Neuronal stem cell (in vitro differentiated cells): ENCODE results near the gene MAPK8.

Experiments
- DNase-seq: peaks from one replicate; pipeline ENCODE4 v3.0.0-alpha.2; 2013; ENCODE audit warnings: low spot score
- H2AFZ ChIP-seq: one replicate; pipeline ENCODE4 v1.6.1; 2013; ENCODE audit warnings: mild to moderate bottlenecking, low read length, inconsistent platforms
- H2AK5ac ChIP-seq: 2 replicates; pipeline ENCODE4 v1.6.1; 2013; ENCODE audit warnings: low read depth, mild to moderate bottlenecking, inconsistent platforms, low read length, moderate library complexity, mixed read lengths
- H2BK120ac ChIP-seq: 2 replicates; pipeline ENCODE4 v1.6.1; 2013; ENCODE audit warnings: low read depth, mild to moderate bottlenecking, inconsistent platforms, low read length, moderate library complexity, mixed read lengths
- H2BK12ac ChIP-seq: one replicate; pipeline ENCODE4 v1.6.1; 2013; ENCODE audit warnings: low read length, inconsistent platforms
- H2BK15ac ChIP-seq: 2 replicates; pipeline ENCODE4 v1.6.1; 2013; ENCODE audit warnings: mild to moderate bottlenecking, low read length, inconsistent platforms, mixed read lengths
- H2BK5ac ChIP-seq: one replicate; pipeline ENCODE4 v1.6.1; 2013; ENCODE audit warnings: inconsistent platforms, mild to moderate bottlenecking, low read length, moderate library complexity
- H3K14ac ChIP-seq: one replicate; pipeline ENCODE4 v1.6.1; 2013; ENCODE audit warnings: low read length, inconsistent platforms
- H3K18ac ChIP-seq: 2 replicates; pipeline ENCODE4 v1.6.1; 2013; ENCODE audit warnings: low read length, inconsistent platforms
- H3K23ac ChIP-seq: 2 replicates; pipeline ENCODE4 v1.6.1; 2013; ENCODE audit warnings: low read depth, mild to moderate bottlenecking, mixed read lengths, low read length, inconsistent platforms; ENCODE audit not compliant: poor library complexity
- H3K27ac ChIP-seq: replicated peaks from 3 replicates; pipeline ENCODE4 v1.5.1; 2013; ENCODE audit warnings: low read length, inconsistent platforms
- H3K27me3 ChIP-seq, 3 experiments: 2 replicates each; pipeline ENCODE4 v1.6.1; 2013; ENCODE audit warnings: low read length in 3 of 3, mild to moderate bottlenecking in 2 of 3, inconsistent platforms in 1 of 3, low read depth in 1 of 3, mixed read lengths in 1 of 3, moderate library complexity in 1 of 3; ENCODE audit not compliant: control insufficient read depth in 3 of 3, insufficient read depth in 3 of 3
- H3K36me3 ChIP-seq, 2 donors: replicated peaks in 1 of 2; 2 replicates each; pipeline ENCODE4 v1.6.1; 2013; ENCODE audit warnings: low read length in 2 of 2; ENCODE audit not compliant: control insufficient read depth in 2 of 2, insufficient read depth in 2 of 2
- H3K4ac ChIP-seq: 2 replicates; pipeline ENCODE4 v1.6.1; 2013; ENCODE audit warnings: inconsistent platforms, mild to moderate bottlenecking, low read length, moderate library complexity
- H3K4me1 ChIP-seq, 2 donors: 1 replicate in 1 of 2; 2 replicates in 1 of 2; pipeline ENCODE4 v1.6.1; 2013; ENCODE audit warnings: low read length in 2 of 2, low read depth in 1 of 2; ENCODE audit not compliant: control insufficient read depth in 2 of 2, insufficient read depth in 1 of 2
- H3K4me2 ChIP-seq: one replicate; pipeline ENCODE4 v1.6.1; 2013; ENCODE audit warnings: mild to moderate bottlenecking, low read length, inconsistent platforms; ENCODE audit not compliant: insufficient read depth, poor library complexity, severe bottlenecking
- H3K4me3 ChIP-seq, 2 donors: 2 replicates each; pipeline ENCODE4 v1.5.1; 2013; ENCODE audit warnings: low read length in 2 of 2, mild to moderate bottlenecking in 2 of 2, inconsistent platforms in 1 of 2, moderate library complexity in 1 of 2
- H3K79me1 ChIP-seq: one replicate; pipeline ENCODE4 v1.6.1; 2013; ENCODE audit warnings: low read depth, mild to moderate bottlenecking, inconsistent platforms, low read length, moderate library complexity
- H3K9ac ChIP-seq: one replicate; pipeline ENCODE4 v1.6.1; 2013; ENCODE audit warnings: mild to moderate bottlenecking, low read depth, low read length, inconsistent platforms; ENCODE audit not compliant: poor library complexity
- H3K9me3 ChIP-seq, 2 donors: replicated peaks in 1 of 2; 2 replicates each; pipeline versions ENCODE3 to v1.6.1; 2013; ENCODE audit warnings: low read length in 2 of 2, mild to moderate bottlenecking in 2 of 2, inconsistent platforms in 1 of 2, low read depth in 1 of 2, mixed read lengths in 1 of 2, moderate library complexity in 1 of 2; ENCODE audit not compliant: control insufficient read depth in 2 of 2, insufficient read depth in 1 of 2
- H4K8ac ChIP-seq: one replicate; pipeline ENCODE4 v1.6.1; 2013; ENCODE audit warnings: low read depth, mild to moderate bottlenecking, inconsistent platforms, low read length, moderate library complexity
- H4K91ac ChIP-seq: one replicate; pipeline ENCODE4 v1.6.1; 2013; ENCODE audit warnings: low read length, low read depth, mild to moderate bottlenecking, inconsistent platforms; ENCODE audit not compliant: poor library complexity
- WGBS, 2 donors: extraction: QIAGEN DNeasy Blood & Tissue Kit; methylation state at CpG; one replicate each; pipeline ENCODE4 v1.1.7; 2013; ENCODE audit warnings: missing lambda C conversion rate in 2 of 2, mixed read lengths in 1 of 2; ENCODE audit not compliant: insufficient read length in 2 of 2, insufficient replicate concordance in 1 of 2; ENCODE audit errors: extremely low coverage in 2 of 2; 5-methylcytosine and 5-hydroxymethylcytosine counted together

Gene MAPK8

GRCh38 chr10:48314107-48314506 lies 7.6 kb downstream of the MAPK8 start:
- no peak overlapping the region for H2BK5ac ChIP-seq
- no peaks in the 10 kb centered on the region for H3K79me1 ChIP-seq
- H3K4ac ChIP-seq, result no peak overlapping the region
- no peak overlapping the region for H4K91ac ChIP-seq
- no peak overlapping the region for H3K27ac ChIP-seq
- no peak overlapping the region for H2AK5ac ChIP-seq
- no peak overlapping the region for H3K4me2 ChIP-seq
- H3K9me3 ChIP-seq, result no peaks in the 10 kb centered on the region
- no peak overlapping the region for H2AFZ ChIP-seq
- peaks cover 0 to 6% of the 10 kb centered on the region in 2 donors for H3K36me3 ChIP-seq
- peaks cover 4% of the 10 kb centered on the region in 2 donors for H3K4me1 ChIP-seq
- H3K23ac ChIP-seq, result no peak overlapping the region
- H2BK15ac ChIP-seq, result no peak overlapping the region
- H2BK120ac ChIP-seq, result no peak overlapping the region
- H2BK12ac ChIP-seq, result no peak overlapping the region
- H3K9ac ChIP-seq, result no peak overlapping the region
- H3K18ac ChIP-seq, result no peak overlapping the region
- H3K4me3 ChIP-seq, result no peak overlapping the region
- no peak overlapping the region for H3K14ac ChIP-seq
- no peaks in the 10 kb centered on the region for H3K27me3 ChIP-seq
- no peak overlapping the region for H4K8ac ChIP-seq
- WGBS, 2 donors, result no CpG with 5 or more reads among the region's 2 CpGs
- DNase-seq, result no peak

- no peak overlapping the region for H4K8ac ChIP-seq
- H3K4me2 ChIP-seq, result no peak overlapping the region
- no peak overlapping the region for H4K91ac ChIP-seq
- no peak overlapping the region for H3K14ac ChIP-seq
- no peak overlapping the region for H3K9ac ChIP-seq
- H3K27me3 ChIP-seq, result no peaks in the 10 kb centered on the region
- no peak overlapping the region for H2BK12ac ChIP-seq
- H3K23ac ChIP-seq, result no peak overlapping the region
- no peak overlapping the region for H2BK5ac ChIP-seq
- H2BK15ac ChIP-seq, result no peak overlapping the region
- H3K36me3 ChIP-seq, result peaks cover 0 to 6% of the 10 kb centered on the region in 2 donors
- no peak overlapping the region for H3K27ac ChIP-seq
- no CpG with 5 or more reads among the region's 4 CpGs for WGBS, 2 donors
- H3K18ac ChIP-seq, result no peak overlapping the region
- no peak for DNase-seq
- H3K4me1 ChIP-seq, result peaks cover 4% of the 10 kb centered on the region in 2 donors
- no peak overlapping the region for H3K4ac ChIP-seq
- no peaks in the 10 kb centered on the region for H3K9me3 ChIP-seq
- H3K4me3 ChIP-seq, result no peak overlapping the region
- H2AK5ac ChIP-seq, result no peak overlapping the region
- H2BK120ac ChIP-seq, result no peak overlapping the region
- no peaks in the 10 kb centered on the region for H3K79me1 ChIP-seq
- no peak overlapping the region for H2AFZ ChIP-seq
These were observed 9.8 kb downstream of the MAPK8 start for GRCh38 chr10:48316236-48316635.

GRCh38 chr10:48317321-48317990 lies 11.0 kb downstream of the MAPK8 start:
- no peak overlapping the region for H2BK12ac ChIP-seq
- H2AFZ ChIP-seq, result no peak overlapping the region
- no peak overlapping the region for H3K18ac ChIP-seq
- no peak overlapping the region for H2BK5ac ChIP-seq
- H3K36me3 ChIP-seq, result peaks cover 0 to 3% of the 10 kb centered on the region in 2 donors
- no peak overlapping the region for H3K23ac ChIP-seq
- H2BK120ac ChIP-seq, result no peak overlapping the region
- no peak overlapping the region for H2AK5ac ChIP-seq
- H3K27ac ChIP-seq, result no peak overlapping the region
- no peaks in the 10 kb centered on the region for H3K79me1 ChIP-seq
- WGBS, 2 donors, result no CpG with 5 or more reads among the region's 8 CpGs
- H3K4me3 ChIP-seq, result no peak overlapping the region
- DNase-seq, result no peak
- H4K91ac ChIP-seq, result no peak overlapping the region
- H4K8ac ChIP-seq, result no peak overlapping the region
- H3K14ac ChIP-seq, result no peak overlapping the region
- no peaks in the 10 kb centered on the region for H3K27me3 ChIP-seq
- H3K9ac ChIP-seq, result no peak overlapping the region
- no peak overlapping the region for H3K4ac ChIP-seq
- no peaks in the 10 kb centered on the region for H3K9me3 ChIP-seq
- no peak overlapping the region for H2BK15ac ChIP-seq
- peaks cover 4% of the 10 kb centered on the region in 2 donors for H3K4me1 ChIP-seq
- H3K4me2 ChIP-seq, result no peak overlapping the region

GRCh38 chr10:48322017-48322416 lies 15.5 kb downstream of the MAPK8 start:
- H3K23ac ChIP-seq, result no peak overlapping the region
- H2AK5ac ChIP-seq, result no peak overlapping the region
- no peak overlapping the region for H4K91ac ChIP-seq
- no peak overlapping the region for H2BK15ac ChIP-seq
- peaks cover 4% of the 10 kb centered on the region in 2 donors for H3K4me1 ChIP-seq
- no peak overlapping the region for H3K14ac ChIP-seq
- H3K36me3 ChIP-seq, result peaks cover 0 to 10% of the 10 kb centered on the region in 2 donors
- H3K27ac ChIP-seq, result no peak overlapping the region
- no peaks in the 10 kb centered on the region for H3K27me3 ChIP-seq
- no peak overlapping the region for H2BK120ac ChIP-seq
- H2BK12ac ChIP-seq, result no peak overlapping the region
- no peaks in the 10 kb centered on the region for H3K79me1 ChIP-seq
- no peak overlapping the region for H3K4ac ChIP-seq
- no peak overlapping the region for H3K9ac ChIP-seq
- no peak overlapping the region for H3K4me2 ChIP-seq
- no CpG with 5 or more reads among the region's 3 CpGs for WGBS, 2 donors
- no peak overlapping the region for H4K8ac ChIP-seq
- no peak for DNase-seq
- no peak overlapping the region for H3K4me3 ChIP-seq
- H3K9me3 ChIP-seq, result no peaks in the 10 kb centered on the region
- no peak overlapping the region for H2BK5ac ChIP-seq
- no peak overlapping the region for H2AFZ ChIP-seq
- H3K18ac ChIP-seq, result no peak overlapping the region
